Nephron (organoid): ENCODE results near the gene ITGB6.

Experiments
- H3K27ac Mint-ChIP-seq, 3 experiments: 2 replicates each; pipeline ENCODE4 v1.8.0; 2020; ENCODE audit warnings: mixed read lengths in 3 of 3, mild to moderate bottlenecking in 2 of 3, moderate library complexity in 1 of 3
- H3K27me3 Mint-ChIP-seq: 2 replicates; pipeline ENCODE4 v1.8.0; 2021; ENCODE audit warnings: low read depth, mild to moderate bottlenecking, moderate library complexity, mixed read lengths
- H3K36me3 Mint-ChIP-seq: 2 replicates; pipeline ENCODE4 v1.8.0; 2020; ENCODE audit warnings: low read depth, mixed read lengths
- H3K4me1 Mint-ChIP-seq: 2 replicates; pipeline ENCODE4 v1.8.0; 2020; ENCODE audit warnings: mixed read lengths
- H3K4me3 Mint-ChIP-seq, 3 experiments: 2 replicates each; pipeline ENCODE4 v1.8.0; 2020; ENCODE audit warnings: mild to moderate bottlenecking in 3 of 3, mixed read lengths in 3 of 3, moderate library complexity in 2 of 3
- H3K9me3 Mint-ChIP-seq: 2 replicates; pipeline ENCODE4 v1.8.0; 2020; ENCODE audit warnings: mixed read lengths
- TF ChIP-seq, protein P1 (sequence below), 3 experiments: fragments of 200-600 bp; sonication (generic); IDR thresholded peaks; one replicate each; pipeline ENCODE4 v1.5.0; 2021; ENCODE audit warnings: antibody characterized with exemption in 3 of 3; ENCODE audit not compliant: unreplicated experiment in 3 of 3

Gene ITGB6

DNA sequence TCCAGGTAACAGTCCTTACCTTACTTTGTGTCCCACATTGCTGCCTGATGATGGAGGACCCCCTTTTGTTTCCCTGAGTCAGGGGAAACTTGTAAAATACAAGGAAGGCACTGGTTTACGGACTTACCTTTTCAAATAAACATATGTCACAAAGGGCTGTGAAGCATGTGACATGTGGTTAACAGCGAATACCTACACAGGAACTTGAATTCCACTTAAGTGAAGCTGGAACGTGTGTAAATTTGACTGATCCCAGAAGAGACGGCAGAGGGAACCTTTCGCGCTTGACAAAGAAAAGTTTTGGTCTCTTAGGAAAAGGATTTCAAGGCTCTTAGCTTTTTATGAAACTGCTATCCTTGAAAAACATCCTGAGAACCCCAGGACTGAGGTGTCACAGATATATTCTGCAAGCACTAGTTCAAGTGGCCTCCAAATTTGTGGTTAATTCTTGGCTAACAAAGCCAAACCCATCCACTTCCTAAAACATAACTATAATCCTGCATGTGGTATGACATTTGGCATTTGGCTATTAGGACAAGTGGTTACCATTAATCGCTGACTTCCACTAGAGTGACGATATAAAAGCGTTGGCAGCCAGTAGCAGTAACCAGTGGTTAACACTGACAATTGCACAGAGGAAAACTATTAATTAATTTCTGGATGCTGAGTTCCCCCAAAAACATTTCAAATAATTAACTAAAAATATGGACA, 55.6 kb downstream of the ITGB6 start:
- H3K27ac Mint-ChIP-seq = no peak overlapping the region
- peaks cover 27% of the 10 kb centered on the region for H3K4me1 Mint-ChIP-seq
- no peak overlapping the region for H3K4me3 Mint-ChIP-seq
- H3K27me3 Mint-ChIP-seq = no peaks in the 10 kb centered on the region
- no peaks in the 10 kb centered on the region for H3K36me3 Mint-ChIP-seq
- TF ChIP-seq, protein P1, sequence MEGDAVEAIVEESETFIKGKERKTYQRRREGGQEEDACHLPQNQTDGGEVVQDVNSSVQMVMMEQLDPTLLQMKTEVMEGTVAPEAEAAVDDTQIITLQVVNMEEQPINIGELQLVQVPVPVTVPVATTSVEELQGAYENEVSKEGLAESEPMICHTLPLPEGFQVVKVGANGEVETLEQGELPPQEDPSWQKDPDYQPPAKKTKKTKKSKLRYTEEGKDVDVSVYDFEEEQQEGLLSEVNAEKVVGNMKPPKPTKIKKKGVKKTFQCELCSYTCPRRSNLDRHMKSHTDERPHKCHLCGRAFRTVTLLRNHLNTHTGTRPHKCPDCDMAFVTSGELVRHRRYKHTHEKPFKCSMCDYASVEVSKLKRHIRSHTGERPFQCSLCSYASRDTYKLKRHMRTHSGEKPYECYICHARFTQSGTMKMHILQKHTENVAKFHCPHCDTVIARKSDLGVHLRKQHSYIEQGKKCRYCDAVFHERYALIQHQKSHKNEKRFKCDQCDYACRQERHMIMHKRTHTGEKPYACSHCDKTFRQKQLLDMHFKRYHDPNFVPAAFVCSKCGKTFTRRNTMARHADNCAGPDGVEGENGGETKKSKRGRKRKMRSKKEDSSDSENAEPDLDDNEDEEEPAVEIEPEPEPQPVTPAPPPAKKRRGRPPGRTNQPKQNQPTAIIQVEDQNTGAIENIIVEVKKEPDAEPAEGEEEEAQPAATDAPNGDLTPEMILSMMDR (IDR thresholded peaks at IDR 0.05; ENCODE audit: unreplicated experiment in 3 of 3) = no peak
- H3K9me3 Mint-ChIP-seq = no peaks in the 10 kb centered on the region

DNA sequence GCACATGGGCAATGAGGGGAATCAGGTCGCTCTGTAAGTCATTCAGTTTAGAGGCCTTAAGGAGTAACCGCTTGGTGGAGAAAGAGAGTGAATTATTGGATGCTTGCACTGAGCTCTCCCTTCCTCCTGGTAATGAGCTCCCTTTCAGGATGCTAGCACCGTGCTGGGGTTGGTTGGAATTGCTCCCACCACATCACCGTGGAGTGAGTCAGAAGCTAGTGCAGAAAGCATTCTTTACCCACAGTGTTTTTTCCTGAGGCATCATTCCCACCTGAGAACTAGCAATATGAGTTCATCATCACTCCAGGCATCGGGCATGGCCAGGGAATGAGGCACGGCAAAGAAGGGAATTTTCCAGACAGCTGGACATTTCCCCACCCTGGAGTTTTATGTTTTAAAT, 57.6 kb downstream of the ITGB6 start:
- no peaks in the 10 kb centered on the region for H3K27me3 Mint-ChIP-seq
- no peaks in the 10 kb centered on the region for H3K36me3 Mint-ChIP-seq
- peak overlapping the region in 2 of 3 experiments; percentile 41 to 73 for H3K27ac Mint-ChIP-seq
- H3K4me1 Mint-ChIP-seq = peaks cover 28% of the 10 kb centered on the region
- TF ChIP-seq, protein P1 (IDR thresholded peaks at IDR 0.05; ENCODE audit: unreplicated experiment in 3 of 3) = no peak
- no peak overlapping the region for H3K4me3 Mint-ChIP-seq
- H3K9me3 Mint-ChIP-seq = no peaks in the 10 kb centered on the region

DNA sequence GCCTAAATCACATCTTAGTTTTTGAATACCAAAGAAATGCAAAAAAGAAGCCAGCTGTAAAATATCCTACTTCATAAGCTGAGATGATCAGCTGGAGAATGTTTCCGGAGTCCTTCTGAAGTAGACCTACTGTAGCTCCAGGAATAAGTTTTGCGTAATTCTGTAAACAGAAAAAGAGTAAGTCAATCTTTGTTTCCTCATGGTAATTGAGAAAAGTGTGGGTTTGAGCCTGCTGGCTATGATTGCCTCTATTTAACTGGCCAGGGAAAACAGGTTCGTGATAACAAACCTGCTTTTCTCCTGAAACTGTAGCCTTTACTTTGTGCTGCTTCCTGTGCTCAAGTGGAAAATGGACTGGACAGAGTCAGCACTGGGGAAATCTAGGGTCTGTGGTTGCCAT, 58.2 kb downstream of the ITGB6 start:
- TF ChIP-seq, protein P1 (IDR thresholded peaks at IDR 0.05; ENCODE audit: unreplicated experiment in 3 of 3) = no peak
- H3K27me3 Mint-ChIP-seq = no peaks in the 10 kb centered on the region
- peak overlapping the region; percentile 41 to 73 (median 53) for H3K27ac Mint-ChIP-seq
- no peaks in the 10 kb centered on the region for H3K9me3 Mint-ChIP-seq
- no peak overlapping the region for H3K4me3 Mint-ChIP-seq
- H3K36me3 Mint-ChIP-seq = no peaks in the 10 kb centered on the region
- peaks cover 28% of the 10 kb centered on the region for H3K4me1 Mint-ChIP-seq

DNA sequence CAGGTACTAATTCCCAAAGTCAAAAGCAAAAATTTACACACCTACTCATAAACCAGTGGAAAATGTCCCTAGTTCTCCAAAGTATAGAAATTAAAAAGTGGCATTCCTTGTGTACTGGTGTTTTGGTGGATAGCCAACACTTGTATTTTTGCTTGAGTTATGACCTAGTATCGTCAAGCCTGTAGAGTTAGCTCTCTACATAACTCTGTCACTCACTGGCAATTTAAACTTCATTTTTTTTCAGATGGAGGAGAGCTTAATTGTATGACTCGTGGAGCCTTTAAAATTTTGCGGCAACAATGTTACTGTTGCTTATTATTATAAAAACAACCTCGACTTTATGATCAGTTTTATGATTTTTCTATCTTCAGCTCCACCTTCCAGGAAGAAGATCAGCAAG, 58.7 kb downstream of the ITGB6 start:
- no peak overlapping the region for H3K4me3 Mint-ChIP-seq
- H3K4me1 Mint-ChIP-seq = peaks cover 28% of the 10 kb centered on the region
- no peaks in the 10 kb centered on the region for H3K9me3 Mint-ChIP-seq

DNA sequence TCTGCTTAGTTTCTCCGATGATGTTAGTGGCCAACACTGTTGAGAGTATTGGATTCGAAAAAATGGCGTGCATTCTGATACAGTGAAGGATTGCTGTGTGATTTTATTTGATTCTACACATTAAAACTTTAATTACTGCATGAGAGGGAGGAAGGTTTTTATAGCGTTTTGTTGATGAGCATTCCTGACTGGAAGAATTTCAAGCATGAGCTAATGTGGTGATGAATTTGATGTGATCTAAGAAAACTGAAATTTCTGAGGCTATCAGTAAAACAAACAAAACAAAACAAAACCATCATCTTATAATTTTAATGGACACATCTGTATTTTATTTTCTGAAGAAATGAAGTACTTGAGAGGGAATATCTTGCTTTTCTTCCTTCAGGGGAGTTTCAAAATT, 59.6 kb downstream of the ITGB6 start:
- H3K36me3 Mint-ChIP-seq = no peaks in the 10 kb centered on the region
- H3K4me3 Mint-ChIP-seq = no peak overlapping the region
- H3K27ac Mint-ChIP-seq = peak overlapping the region; percentile 37 to 51 (median 42)
- TF ChIP-seq, protein P1 (IDR thresholded peaks at IDR 0.05; ENCODE audit: unreplicated experiment in 3 of 3) = no peak
- peaks cover 28% of the 10 kb centered on the region for H3K4me1 Mint-ChIP-seq
- H3K9me3 Mint-ChIP-seq = no peaks in the 10 kb centered on the region
- H3K27me3 Mint-ChIP-seq = no peaks in the 10 kb centered on the region

More for the DNA sequence above, 58.7 kb downstream of the ITGB6 start:
- Mint-ChIP-seq H3K27ac (peak overlapping the region; percentile 41 to 73 (median 53)), H3K27me3 (no peaks in the 10 kb centered on the region), H3K36me3 (no peaks in the 10 kb centered on the region)
- TF ChIP-seq, protein P1 (IDR thresholded peaks at IDR 0.05; ENCODE audit: unreplicated experiment in 3 of 3) = no peak

DNA sequence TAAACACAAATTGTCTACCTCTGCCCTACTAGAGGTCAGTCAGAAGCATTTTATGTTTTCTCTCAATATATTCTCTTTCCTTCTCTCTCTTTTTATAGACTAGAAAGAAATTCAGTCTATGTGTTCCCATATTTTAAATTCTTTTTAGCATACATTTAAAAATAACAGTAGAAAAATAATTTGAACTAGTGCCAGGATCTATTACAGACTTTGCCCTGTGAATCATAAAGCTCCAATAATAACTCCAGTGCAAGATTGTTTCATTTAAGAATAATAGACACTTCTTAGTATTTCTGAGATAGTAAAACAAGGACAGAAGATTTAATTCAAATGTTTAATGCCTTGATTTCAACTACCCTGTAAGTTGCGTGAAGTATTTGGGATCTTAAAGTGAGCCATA, 60.1 kb downstream of the ITGB6 start:
- TF ChIP-seq, protein P1 (IDR thresholded peaks at IDR 0.05; ENCODE audit: unreplicated experiment in 3 of 3) = no peak
- H3K36me3 Mint-ChIP-seq = no peaks in the 10 kb centered on the region
- no peak overlapping the region for H3K4me3 Mint-ChIP-seq
- H3K27me3 Mint-ChIP-seq = no peaks in the 10 kb centered on the region
- peaks cover 28% of the 10 kb centered on the region for H3K4me1 Mint-ChIP-seq
- H3K27ac Mint-ChIP-seq = peak overlapping the region; percentile 37 to 51 (median 42)
- H3K9me3 Mint-ChIP-seq = no peaks in the 10 kb centered on the region
